Karpas-422 (cell line): ENCODE results near the gene ARFGAP2. TPM values are rescaled to one million over a fixed set of nuclear protein-coding genes. Genes with fewer than 3 reads are reported as not detected.
A peak's percentile ranks its signal among the peaks of the same experiment; 100 is the strongest.

Experiments
- DNase-seq: peaks from one replicate; pipeline ENCODE4 v3.0.0-alpha.2; 2015
- H2AFZ ChIP-seq: fragments of 200-600 bp; sonication (generic); 2 replicates; pipeline ENCODE4 v1.6.1; 2014; ENCODE audit warnings: antibody characterized with exemption, low read length, mixed read lengths
- H3K27ac ChIP-seq: fragments of 200-600 bp; sonication (generic); 2 replicates; pipeline ENCODE4 v1.5.1; 2014; ENCODE audit warnings: mild to moderate bottlenecking, low read length, moderate library complexity
- H3K27me3 ChIP-seq: fragments of 200-600 bp; sonication (generic); 2 replicates; pipeline ENCODE4 v1.6.1; 2014; ENCODE audit warnings: low read length, mixed read lengths
- H3K36me3 ChIP-seq: fragments of 200-600 bp; sonication (generic); 2 replicates; pipeline ENCODE4 v1.6.1; 2014; ENCODE audit warnings: low read length, mixed read lengths; ENCODE audit not compliant: insufficient read depth
- H3K4me1 ChIP-seq: fragments of 200-600 bp; sonication (generic); 2 replicates; pipeline ENCODE4 v1.6.1; 2014; ENCODE audit warnings: mild to moderate bottlenecking, low read length, mixed read lengths
- H3K4me2 ChIP-seq: fragments of 200-600 bp; sonication (generic); 2 replicates; pipeline ENCODE4 v1.6.1; 2014; ENCODE audit warnings: low read length, low read depth, mild to moderate bottlenecking; ENCODE audit not compliant: poor library complexity, severe bottlenecking
- H3K4me3 ChIP-seq: fragments of 200-600 bp; sonication (generic); 2 replicates; pipeline ENCODE4 v1.5.1; 2014; ENCODE audit warnings: mild to moderate bottlenecking, antibody characterized with exemption, low read length, mixed read lengths
- H3K79me2 ChIP-seq: fragments of 200-600 bp; sonication (generic); 2 replicates; pipeline ENCODE4 v1.6.1; 2014; ENCODE audit warnings: mild to moderate bottlenecking, low read length, mixed read lengths
- H3K9ac ChIP-seq: fragments of 200-600 bp; sonication (generic); 2 replicates; pipeline ENCODE4 v1.6.0; 2014; ENCODE audit warnings: low read length
- H3K9me2 ChIP-seq: fragments of 200-600 bp; sonication (generic), shearing (Covaris generic); replicated peaks from 2 replicates; pipeline ENCODE4 v1.6.0; 2014; ENCODE audit warnings: mild to moderate bottlenecking, low read length, moderate library complexity; ENCODE audit not compliant: insufficient read depth
- H3K9me3 ChIP-seq: fragments of 300-700, 200-600 bp; sonication (generic); 2 replicates; pipeline ENCODE4 v1.6.1; 2014; ENCODE audit warnings: low read length, mixed read lengths
- H4K20me1 ChIP-seq: fragments of 200-600 bp; sonication (generic); 2 replicates; pipeline ENCODE4 v1.6.1; 2014; ENCODE audit warnings: mild to moderate bottlenecking, antibody characterized with exemption, low read length, low read depth; ENCODE audit not compliant: insufficient read depth
- total RNA-seq: library from RNA; depleted of rRNA; stranded (reverse); fragments of >200 nt; shearing (Covaris generic); gene quantifications from 2 replicates; pipeline ENCODE4 v1.2.3, GENCODE V29; 2014; ENCODE audit warnings: low replicate concordance

The ARFGAP2 gene
- total RNA-seq, 1 experiment from 2014 or later, result 68.6 TPM

DNA sequence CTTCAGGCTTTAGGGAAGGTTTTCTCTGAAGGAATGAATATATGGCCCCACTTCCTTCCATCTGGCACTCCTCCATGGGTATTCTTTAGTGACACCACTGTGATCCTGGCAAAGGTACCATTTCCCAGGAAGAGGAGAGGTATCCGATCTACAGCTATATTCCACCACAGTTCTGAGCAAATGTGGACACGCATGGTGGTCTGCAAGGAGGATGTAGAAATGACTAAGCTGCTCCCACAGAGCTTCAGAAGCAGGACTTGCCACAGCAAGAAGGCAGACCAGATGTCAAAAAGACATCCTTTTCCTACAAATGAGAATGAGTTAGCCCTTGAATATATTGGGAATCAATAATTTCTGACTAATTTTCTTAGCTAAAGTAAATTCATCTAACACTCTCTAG is 45.5 kb downstream of the ARFGAP2 start:
- Histone ChIP-seq H3K4me2 (no peak overlapping the region), H3K9me3 (no peaks in the 10 kb centered on the region), H2AFZ (no peak overlapping the region), H3K9ac (no peak overlapping the region), H3K36me3 (no peaks in the 10 kb centered on the region), H4K20me1 (no peaks in the 10 kb centered on the region), H3K27me3 (no peaks in the 10 kb centered on the region), H3K9me2 (no peaks in the 10 kb centered on the region), H3K79me2 (no peaks in the 10 kb centered on the region), H3K4me1 (peaks cover 45% of the 10 kb centered on the region), H3K27ac (peak overlapping the region; percentile 45), H3K4me3 (no peak overlapping the region)
- no peak for DNase-seq

DNA sequence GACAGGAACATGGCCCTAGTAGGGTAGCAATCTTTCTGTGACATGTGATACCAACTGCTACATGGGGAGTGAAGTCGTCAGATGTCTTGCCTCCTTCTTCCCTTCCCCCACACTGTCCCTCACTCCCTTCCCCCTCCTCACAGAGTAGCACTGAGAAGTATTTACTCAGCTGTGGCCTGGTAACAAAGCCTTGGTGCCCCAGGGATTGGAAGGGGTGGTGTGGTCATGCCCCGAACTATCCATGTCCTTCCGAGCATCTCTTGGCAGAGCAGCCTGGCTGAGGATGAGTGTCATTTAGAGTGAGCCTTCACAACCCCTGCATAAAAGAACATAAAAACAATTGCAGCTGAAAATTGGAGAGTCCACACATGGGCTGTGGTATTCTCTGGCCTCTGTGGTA is 46.1 kb downstream of the ARFGAP2 start:
- Histone ChIP-seq H4K20me1 (no peaks in the 10 kb centered on the region), H3K9ac (no peak overlapping the region), H3K4me2 (no peak overlapping the region), H3K27me3 (no peaks in the 10 kb centered on the region), H3K36me3 (no peaks in the 10 kb centered on the region), H3K4me1 (peaks cover 45% of the 10 kb centered on the region), H3K27ac (peak overlapping the region; percentile 45), H3K4me3 (no peak overlapping the region), H3K9me2 (no peaks in the 10 kb centered on the region), H3K9me3 (no peaks in the 10 kb centered on the region), H3K79me2 (no peaks in the 10 kb centered on the region), H2AFZ (no peak overlapping the region)
- DNase-seq, result no peak

DNA sequence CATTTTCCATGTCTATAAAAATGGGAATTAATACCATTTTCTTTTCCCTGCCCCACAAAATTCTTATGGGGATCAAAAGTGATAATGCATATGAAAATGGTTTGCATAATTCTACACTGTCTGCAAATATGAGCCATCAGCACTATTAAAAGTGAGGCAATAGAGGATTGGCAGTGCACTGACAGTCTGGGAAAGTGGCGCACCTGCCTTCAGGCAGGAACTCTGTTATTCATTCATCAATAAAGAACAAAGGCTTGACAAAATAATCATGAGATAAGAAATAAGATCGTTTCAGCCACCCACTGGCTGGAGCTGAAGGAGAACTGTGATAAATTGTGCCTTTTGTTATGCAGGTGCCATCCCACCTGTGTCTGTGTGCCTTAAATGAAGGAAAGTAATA is 49.5 kb downstream of the ARFGAP2 start:
- no peak overlapping the region for H3K4me3 ChIP-seq
- H3K27ac ChIP-seq, result peak overlapping the region; percentile 31; the same call in 1 of the 2 replicates
- H3K79me2 ChIP-seq, result no peaks in the 10 kb centered on the region
- H4K20me1 ChIP-seq, result no peaks in the 10 kb centered on the region
- H2AFZ ChIP-seq, result no peak overlapping the region
- H3K9me3 ChIP-seq, result no peaks in the 10 kb centered on the region
- H3K27me3 ChIP-seq, result no peaks in the 10 kb centered on the region
- H3K9ac ChIP-seq, result no peak overlapping the region
- H3K36me3 ChIP-seq, result no peaks in the 10 kb centered on the region
- H3K9me2 ChIP-seq, result no peaks in the 10 kb centered on the region
- H3K4me2 ChIP-seq, result no peak overlapping the region
- no peak for DNase-seq
- H3K4me1 ChIP-seq, result peaks cover 35% of the 10 kb centered on the region

DNA sequence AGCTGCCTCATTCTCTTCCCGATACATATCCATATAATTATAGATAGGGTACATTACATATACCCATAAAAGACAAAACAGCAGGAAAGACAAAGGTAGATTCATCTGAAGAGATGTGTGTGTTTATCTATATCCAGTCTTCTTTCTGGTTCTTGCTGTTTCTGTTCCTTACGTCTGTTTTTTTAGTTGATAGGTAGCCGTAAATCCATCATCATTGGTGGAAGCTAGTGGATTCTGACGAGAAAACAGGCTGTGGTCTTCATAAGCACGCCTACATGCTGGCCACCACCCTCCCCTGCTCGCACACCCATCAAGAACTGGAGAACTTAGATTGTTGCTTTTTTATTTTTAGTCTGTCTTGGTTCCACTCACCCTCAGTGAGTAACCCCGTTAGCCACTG is 51.6 kb downstream of the ARFGAP2 start:
- Histone ChIP-seq H3K79me2 (no peaks in the 10 kb centered on the region), H3K9me2 (no peaks in the 10 kb centered on the region), H3K9ac (no peak overlapping the region), H3K27me3 (no peaks in the 10 kb centered on the region), H3K4me2 (no peak overlapping the region), H3K27ac (peak overlapping the region; percentile 58), H4K20me1 (no peaks in the 10 kb centered on the region), H2AFZ (no peak overlapping the region), H3K4me1 (peaks cover 25% of the 10 kb centered on the region), H3K9me3 (no peaks in the 10 kb centered on the region), H3K36me3 (no peaks in the 10 kb centered on the region), H3K4me3 (no peak overlapping the region)
- no peak for DNase-seq

DNA sequence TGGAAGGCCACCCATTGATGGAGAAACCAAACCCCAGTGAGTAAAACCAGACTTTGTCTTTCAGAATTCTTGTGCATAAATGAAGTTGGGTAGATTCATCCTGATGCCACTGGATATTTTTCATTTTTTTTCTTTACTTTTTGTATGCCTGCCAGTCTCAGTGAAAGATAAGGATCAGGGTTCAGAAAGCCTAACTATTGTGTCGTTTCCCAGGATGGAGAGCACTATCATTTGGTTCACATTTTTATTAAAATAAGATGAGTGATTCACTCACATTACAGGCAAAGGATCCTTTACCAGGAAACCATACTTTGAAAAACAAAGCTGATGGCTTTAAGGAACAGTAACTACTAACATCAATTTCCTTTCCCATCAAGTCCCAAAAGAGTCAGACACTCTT is 52.0 kb downstream of the ARFGAP2 start:
- DNase-seq, result no peak
- Histone ChIP-seq H3K36me3 (no peaks in the 10 kb centered on the region), H3K4me1 (peaks cover 25% of the 10 kb centered on the region), H3K9ac (no peak overlapping the region), H3K27ac (peak overlapping the region; percentile 58), H3K27me3 (no peaks in the 10 kb centered on the region), H3K9me2 (no peaks in the 10 kb centered on the region), H3K79me2 (no peaks in the 10 kb centered on the region), H4K20me1 (no peaks in the 10 kb centered on the region), H3K4me2 (no peak overlapping the region), H2AFZ (no peak overlapping the region), H3K4me3 (no peak overlapping the region), H3K9me3 (no peaks in the 10 kb centered on the region)

DNA sequence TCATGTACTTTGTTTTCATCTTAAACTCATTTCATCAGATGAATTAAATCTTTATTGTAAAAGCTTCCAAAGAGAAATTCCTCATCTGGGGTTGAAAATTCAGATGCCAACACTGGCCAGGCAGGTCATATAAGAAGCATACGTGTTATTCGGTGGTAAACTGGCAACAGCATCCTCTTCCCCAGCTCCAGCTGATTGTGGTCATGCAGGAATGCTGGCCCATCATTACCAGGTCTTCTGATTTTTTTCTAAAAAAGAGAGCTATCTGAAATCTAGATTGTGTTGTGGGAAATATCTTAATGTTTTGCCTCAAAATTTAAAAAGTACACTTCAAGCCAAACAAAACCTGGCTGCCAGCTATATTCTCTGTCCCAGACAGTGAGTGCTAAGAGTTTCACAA is 53.6 kb downstream of the ARFGAP2 start:
- Histone ChIP-seq H3K27me3 (no peaks in the 10 kb centered on the region), H3K9me2 (no peaks in the 10 kb centered on the region), H3K4me2 (no peak overlapping the region)

DNA sequence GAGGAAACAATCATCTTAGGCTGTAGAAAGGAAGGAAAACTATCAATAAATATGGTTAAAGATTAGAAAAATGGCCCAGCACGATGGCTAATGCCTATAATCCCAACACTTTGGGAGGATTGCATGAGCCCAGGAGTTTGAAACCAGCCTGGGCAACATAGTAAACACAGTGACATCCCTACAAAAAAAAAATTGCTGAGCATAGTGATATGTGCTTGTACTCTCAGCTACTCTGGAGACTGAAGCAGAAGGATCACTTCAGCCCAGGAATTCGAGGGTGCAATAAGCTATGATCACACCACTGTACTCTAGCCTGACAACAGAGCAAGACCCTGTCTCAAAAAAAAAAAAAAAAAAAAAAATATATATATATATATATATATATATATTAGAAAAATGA is 54.9 kb downstream of the ARFGAP2 start:
- Histone ChIP-seq H3K36me3 (no peaks in the 10 kb centered on the region), H3K27ac (no peak overlapping the region), H3K27me3 (no peaks in the 10 kb centered on the region), H3K9me2 (no peaks in the 10 kb centered on the region), H3K4me2 (no peak overlapping the region), H3K9me3 (no peaks in the 10 kb centered on the region), H3K9ac (no peak overlapping the region), H3K4me1 (peaks cover 18% of the 10 kb centered on the region), H3K4me3 (no peak overlapping the region), H3K79me2 (no peaks in the 10 kb centered on the region), H4K20me1 (no peaks in the 10 kb centered on the region), H2AFZ (no peak overlapping the region)
- DNase-seq, result no peak

More for the DNA sequence above, 53.6 kb downstream of the ARFGAP2 start:
- Histone ChIP-seq H2AFZ (no peak overlapping the region), H3K79me2 (no peaks in the 10 kb centered on the region), H3K9me3 (no peaks in the 10 kb centered on the region), H3K4me3 (no peak overlapping the region), H3K4me1 (peaks cover 25% of the 10 kb centered on the region), H3K27ac (no peak overlapping the region), H4K20me1 (no peaks in the 10 kb centered on the region), H3K9ac (no peak overlapping the region), H3K36me3 (no peaks in the 10 kb centered on the region)
- DNase-seq, result no peak

DNA sequence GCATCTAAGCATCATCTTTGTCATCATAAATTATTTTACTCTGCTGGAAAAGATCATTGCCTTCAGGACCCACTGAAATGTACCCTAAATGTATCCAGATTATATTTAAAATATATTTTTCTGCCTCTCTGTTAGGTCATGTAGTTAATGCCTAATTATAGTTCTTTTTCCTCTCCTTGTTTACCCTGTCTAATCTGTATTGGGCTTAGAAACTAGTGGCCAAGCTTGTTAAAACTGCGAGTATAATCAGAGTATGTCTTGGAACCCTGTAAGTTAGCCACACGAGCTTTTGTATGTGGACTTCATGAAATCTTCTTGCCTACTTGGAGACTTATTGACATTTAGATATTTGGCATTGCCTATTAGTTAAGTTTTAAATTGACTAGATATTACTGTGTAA is 55.6 kb downstream of the ARFGAP2 start:
- H3K4me1 ChIP-seq, result peaks cover 15% of the 10 kb centered on the region
- no peak overlapping the region for H3K4me3 ChIP-seq
- H3K27me3 ChIP-seq, result no peaks in the 10 kb centered on the region
- H3K9me2 ChIP-seq, result no peaks in the 10 kb centered on the region
- no peaks in the 10 kb centered on the region for H3K36me3 ChIP-seq
- no peaks in the 10 kb centered on the region for H3K79me2 ChIP-seq
- H4K20me1 ChIP-seq, result no peaks in the 10 kb centered on the region
- DNase-seq, result no peak
- H3K9me3 ChIP-seq, result no peaks in the 10 kb centered on the region
- H3K27ac ChIP-seq, result no peak overlapping the region
- no peak overlapping the region for H2AFZ ChIP-seq
- no peak overlapping the region for H3K9ac ChIP-seq
- H3K4me2 ChIP-seq, result no peak overlapping the region
